Activated naive CD8-positive, alpha-beta T cell (primary cell): ENCODE results near the gene TPM3.
"Not testable (repeated sequence)": the region's sequence is repeated elsewhere in the genome, so short reads cannot be mapped to it uniquely, and the experiment has no call there.

Source experiments
- H3K27ac Mint-ChIP-seq: one replicate; pipeline ENCODE4 v1.8.0; 2021; ENCODE audit warnings: mixed read lengths
- H3K27me3 Mint-ChIP-seq: one replicate; pipeline ENCODE4 v1.8.0; 2021; ENCODE audit warnings: mixed read lengths
- H3K36me3 Mint-ChIP-seq: one replicate; pipeline ENCODE4 v1.8.0; 2021; ENCODE audit warnings: mixed read lengths
- H3K4me1 Mint-ChIP-seq: one replicate; pipeline ENCODE4 v1.8.0; 2021; ENCODE audit warnings: low read depth, mixed read lengths
- H3K4me3 Mint-ChIP-seq: one replicate; pipeline ENCODE4 v1.8.0; 2021; ENCODE audit warnings: mild to moderate bottlenecking, mixed read lengths
- H3K9me3 Mint-ChIP-seq: one replicate; pipeline ENCODE4 v1.8.0; 2021; ENCODE audit warnings: low read depth, mixed read lengths

The TPM3 gene

GRCh38 chr1:154191990-154192461 lies at the start of gene TPM3:
TSS of gene TPM3 (minus strand) at chr1:154192100. CDS start at chr1:154192018, 82 bp downstream.
- Mint-ChIP-seq H3K27me3 (no peaks in the 10 kb centered on the region), H3K27ac (no peak within 1 kb of the TSS), H3K36me3 (no peaks in the 10 kb centered on the region), H3K4me1 (no peaks in the 10 kb centered on the region), H3K4me3 (no peak within 1 kb of the TSS), H3K9me3 (no peaks in the 10 kb centered on the region)

GRCh38 chr1:154240294-154240833 lies 48.5 kb upstream of the TPM3 start:
- peaks cover 22% of the 10 kb centered on the region for H3K36me3 Mint-ChIP-seq
- no peak overlapping the region for H3K4me3 Mint-ChIP-seq
- H3K4me1 Mint-ChIP-seq: peaks cover 44% of the 10 kb centered on the region
- no peaks in the 10 kb centered on the region for H3K9me3 Mint-ChIP-seq
- no peaks in the 10 kb centered on the region for H3K27me3 Mint-ChIP-seq
- H3K27ac Mint-ChIP-seq: no peak overlapping the region

GRCh38 chr1:154239491-154239890 lies 47.6 kb upstream of the TPM3 start:
- Mint-ChIP-seq H3K27ac (peak overlapping the region; percentile 76), H3K9me3 (no peaks in the 10 kb centered on the region), H3K36me3 (peaks cover 22% of the 10 kb centered on the region), H3K4me1 (peaks cover 44% of the 10 kb centered on the region), H3K4me3 (no peak overlapping the region), H3K27me3 (no peaks in the 10 kb centered on the region)

- H3K9me3 Mint-ChIP-seq: no peaks in the 10 kb centered on the region
- peaks cover 45% of the 10 kb centered on the region for H3K4me1 Mint-ChIP-seq
- H3K4me3 Mint-ChIP-seq: no peak overlapping the region
- peaks cover 17% of the 10 kb centered on the region for H3K36me3 Mint-ChIP-seq
- H3K27ac Mint-ChIP-seq: peak overlapping the region; percentile 36
- H3K27me3 Mint-ChIP-seq: no peaks in the 10 kb centered on the region
Measured at GRCh38 chr1:154237880-154238506, 46.1 kb upstream of the TPM3 start.

DNA sequence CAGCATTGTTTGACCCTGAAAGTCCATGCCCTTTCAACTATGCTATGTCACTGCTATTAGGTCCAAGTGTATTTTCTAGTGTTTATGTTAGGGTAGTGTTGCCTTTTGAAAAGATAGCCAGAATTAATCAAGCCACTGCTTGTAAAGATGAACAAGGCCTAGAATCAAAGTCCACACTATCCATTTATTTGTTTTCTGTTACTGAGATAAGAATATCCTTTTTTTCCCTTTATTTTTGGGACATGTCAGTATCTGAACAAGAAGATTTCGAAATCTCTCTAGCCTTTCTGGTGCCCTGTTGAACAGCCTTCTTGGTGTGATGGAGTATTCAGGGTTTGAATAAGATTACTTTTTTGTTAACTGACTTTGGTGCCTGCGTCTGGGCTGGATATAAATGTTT lies 45.5 kb upstream of the TPM3 start:
- Mint-ChIP-seq H3K27me3 (no peaks in the 10 kb centered on the region), H3K36me3 (peaks cover 13% of the 10 kb centered on the region), H3K27ac (peak overlapping the region; percentile 47), H3K9me3 (no peaks in the 10 kb centered on the region), H3K4me3 (no peak overlapping the region), H3K4me1 (peaks cover 45% of the 10 kb centered on the region)

- no peaks in the 10 kb centered on the region for H3K27me3 Mint-ChIP-seq
- H3K4me1 Mint-ChIP-seq: peaks cover 40% of the 10 kb centered on the region
- peak overlapping the region; percentile 10 for H3K27ac Mint-ChIP-seq
- H3K9me3 Mint-ChIP-seq: no peaks in the 10 kb centered on the region
- no peak overlapping the region for H3K4me3 Mint-ChIP-seq
- peaks cover 10% of the 10 kb centered on the region for H3K36me3 Mint-ChIP-seq
Measured at GRCh38 chr1:154236855-154237254, 45.0 kb upstream of the TPM3 start.

DNA sequence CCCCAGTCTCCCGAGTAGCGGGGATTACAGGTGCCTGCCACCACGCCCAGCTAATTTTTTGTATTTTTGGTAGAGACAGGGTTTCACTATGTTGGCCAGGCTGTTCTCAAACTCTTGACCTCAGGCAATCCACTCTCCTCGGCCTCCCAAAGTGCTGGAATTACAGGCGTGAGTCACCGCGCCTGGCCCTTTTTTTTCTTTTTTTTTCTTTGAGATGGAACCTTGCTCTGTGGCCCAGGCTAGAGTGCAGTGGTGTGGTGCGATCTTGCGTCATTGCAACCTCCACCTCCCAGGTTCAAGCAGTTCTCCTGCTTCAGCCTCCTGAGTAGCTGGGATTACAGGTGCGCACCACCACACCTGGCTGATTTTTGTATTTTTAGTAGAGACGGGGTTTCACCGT lies 41.2 kb upstream of the TPM3 start:
- peaks cover 24% of the 10 kb centered on the region for H3K4me1 Mint-ChIP-seq
- H3K27me3 Mint-ChIP-seq, H3K36me3 Mint-ChIP-seq, H3K4me3 Mint-ChIP-seq, H3K9me3 Mint-ChIP-seq, H3K27ac Mint-ChIP-seq: not testable (repeated sequence)

- H3K27me3 Mint-ChIP-seq, H3K4me3 Mint-ChIP-seq, H3K27ac Mint-ChIP-seq, H3K36me3 Mint-ChIP-seq, H3K9me3 Mint-ChIP-seq: not testable (repeated sequence)
- H3K4me1 Mint-ChIP-seq: peaks cover 25% of the 10 kb centered on the region
Measured at GRCh38 chr1:154231112-154231511, 39.2 kb upstream of the TPM3 start.

DNA sequence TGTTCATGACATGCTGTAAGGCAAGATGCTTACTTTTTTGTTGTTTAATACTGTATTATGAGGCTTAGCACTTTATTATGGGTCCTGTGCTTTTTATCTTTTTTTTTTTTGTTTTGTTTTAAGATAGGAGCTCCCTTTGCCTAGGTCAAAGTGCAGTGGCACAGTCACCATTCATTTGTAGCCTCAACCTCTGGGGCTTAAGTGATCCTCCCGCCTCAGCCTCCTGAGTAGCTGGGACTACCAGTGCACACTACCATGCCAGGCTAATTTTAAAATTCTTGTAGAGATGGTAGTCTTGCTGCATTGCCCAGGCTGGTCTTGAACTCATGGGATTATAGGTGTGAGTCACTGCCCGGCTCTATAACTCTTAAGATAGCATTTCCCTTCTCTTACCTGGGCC lies 33.5 kb upstream of the TPM3 start:
- peaks cover 56% of the 10 kb centered on the region for H3K4me1 Mint-ChIP-seq
- no peaks in the 10 kb centered on the region for H3K27me3 Mint-ChIP-seq
- H3K27ac Mint-ChIP-seq: peak overlapping the region; percentile 54
- no peaks in the 10 kb centered on the region for H3K9me3 Mint-ChIP-seq
- peaks cover 9% of the 10 kb centered on the region for H3K36me3 Mint-ChIP-seq
- H3K4me3 Mint-ChIP-seq: no peak overlapping the region

DNA sequence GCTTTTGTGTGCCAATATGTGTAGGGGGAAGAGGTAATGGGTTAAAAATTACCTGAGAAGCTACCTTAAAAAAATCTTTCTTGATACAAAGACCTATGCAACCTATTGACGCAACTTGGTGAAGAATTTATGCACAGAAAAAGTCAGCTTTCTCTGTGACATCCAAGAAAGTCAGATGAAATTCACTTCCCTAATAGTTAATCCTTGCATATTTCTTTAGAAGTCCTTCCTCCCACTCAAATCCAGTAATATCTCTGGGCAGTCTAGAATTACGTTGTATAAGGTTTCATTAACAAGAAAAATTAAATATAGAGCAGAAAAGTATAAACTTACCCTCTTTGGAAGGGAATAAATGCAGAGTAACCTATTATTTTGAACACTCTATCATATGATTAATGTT lies 31.7 kb upstream of the TPM3 start:
- H3K27ac Mint-ChIP-seq: peak overlapping the region; percentile 95
- peaks cover 63% of the 10 kb centered on the region for H3K4me1 Mint-ChIP-seq
- peaks cover 19% of the 10 kb centered on the region for H3K36me3 Mint-ChIP-seq
- H3K4me3 Mint-ChIP-seq: peak overlapping the region; percentile 98
- H3K9me3 Mint-ChIP-seq: no peaks in the 10 kb centered on the region
- H3K27me3 Mint-ChIP-seq: no peaks in the 10 kb centered on the region

DNA sequence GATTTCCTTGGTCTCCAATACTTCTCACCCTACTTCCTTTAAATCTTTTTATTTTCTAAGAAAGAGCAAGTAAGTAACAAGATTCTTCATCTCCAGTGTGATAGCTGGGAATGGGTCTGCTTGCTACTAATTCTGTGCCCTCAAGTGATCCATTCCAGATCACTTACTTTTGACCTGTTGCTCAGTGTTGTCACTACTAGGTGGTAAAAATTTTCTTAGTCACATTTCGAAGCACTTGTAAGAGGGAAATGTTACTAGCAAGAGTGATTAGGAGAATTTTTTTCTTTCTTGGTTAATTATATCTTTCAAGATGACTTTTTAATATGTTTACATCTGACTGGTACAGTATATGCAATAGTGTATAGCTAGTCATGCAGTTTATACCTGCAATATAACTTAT lies 31.0 kb upstream of the TPM3 start:
- no peaks in the 10 kb centered on the region for H3K27me3 Mint-ChIP-seq
- peak overlapping the region; percentile 98 for H3K4me3 Mint-ChIP-seq
- H3K4me1 Mint-ChIP-seq: peaks cover 68% of the 10 kb centered on the region
- no peaks in the 10 kb centered on the region for H3K9me3 Mint-ChIP-seq
- H3K27ac Mint-ChIP-seq: peak overlapping the region; percentile 95
- peaks cover 23% of the 10 kb centered on the region for H3K36me3 Mint-ChIP-seq

DNA sequence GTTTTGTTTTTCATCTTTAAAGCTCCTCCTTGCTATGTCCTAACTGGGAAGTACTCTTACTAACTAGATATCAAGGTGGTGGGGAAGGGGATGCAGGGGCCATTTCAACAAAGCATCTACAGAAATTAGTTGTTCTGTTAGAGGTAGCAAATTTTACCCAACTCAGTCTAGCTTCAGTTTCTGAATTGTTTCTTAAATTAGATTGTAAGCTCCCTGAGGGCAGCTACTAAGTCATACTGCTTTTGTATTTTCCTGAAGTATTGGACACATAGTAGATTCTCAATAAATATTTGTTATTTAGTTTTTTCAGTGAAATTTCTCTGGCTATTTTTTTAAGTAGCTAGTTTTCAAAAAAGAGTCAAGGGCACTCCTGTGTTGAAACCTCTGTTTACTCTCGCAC lies 30.6 kb upstream of the TPM3 start:
- peaks cover 23% of the 10 kb centered on the region for H3K36me3 Mint-ChIP-seq
- peak overlapping the region; percentile 98 for H3K4me3 Mint-ChIP-seq
- peak overlapping the region; percentile 95 for H3K27ac Mint-ChIP-seq
- H3K27me3 Mint-ChIP-seq: no peaks in the 10 kb centered on the region
- H3K9me3 Mint-ChIP-seq: no peaks in the 10 kb centered on the region
- peaks cover 68% of the 10 kb centered on the region for H3K4me1 Mint-ChIP-seq

DNA sequence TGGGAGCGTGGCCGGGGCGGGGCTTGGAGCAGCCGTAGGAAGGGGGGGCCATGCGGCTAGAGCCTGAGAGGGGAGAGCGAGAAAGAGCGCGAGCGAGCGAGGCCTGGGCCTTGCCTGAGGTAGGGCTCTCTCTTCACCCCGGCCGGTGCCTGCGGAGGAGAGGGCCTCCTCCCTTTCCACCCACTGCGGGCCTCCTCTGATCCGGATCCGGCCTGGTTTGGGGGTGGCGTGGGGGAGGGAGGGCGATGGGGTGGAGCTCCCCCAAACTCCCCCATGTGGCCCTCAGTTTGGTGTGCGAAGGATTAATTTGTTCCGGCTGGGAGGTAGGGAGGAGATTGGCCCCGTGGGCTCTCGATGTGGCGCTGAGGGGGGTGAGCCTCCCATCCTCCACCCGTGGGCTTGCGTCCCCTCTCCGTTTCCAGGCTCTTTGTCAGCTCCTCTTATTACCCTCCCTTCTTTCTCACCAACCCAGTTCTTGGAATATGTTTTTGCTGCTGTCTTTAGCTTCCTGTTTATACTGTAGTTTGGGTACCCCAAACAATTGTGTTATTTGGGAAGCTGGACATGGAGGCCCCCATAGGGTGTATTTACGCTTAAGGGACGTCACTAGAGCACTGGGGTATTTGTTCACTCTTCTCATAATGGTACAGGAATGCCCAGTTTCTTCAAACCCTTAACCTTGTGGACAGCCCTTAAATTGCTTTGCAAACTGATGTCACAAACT lies 29.5 kb upstream of the TPM3 start:
- H3K4me1 Mint-ChIP-seq: peaks cover 67% of the 10 kb centered on the region
- peak overlapping the region; percentile 95 for H3K27ac Mint-ChIP-seq
- peak overlapping the region; percentile 98 for H3K4me3 Mint-ChIP-seq
- no peaks in the 10 kb centered on the region for H3K9me3 Mint-ChIP-seq
- H3K27me3 Mint-ChIP-seq: no peaks in the 10 kb centered on the region
- peaks cover 20% of the 10 kb centered on the region for H3K36me3 Mint-ChIP-seq

- Mint-ChIP-seq H3K9me3 (no peaks in the 10 kb centered on the region), H3K4me1 (peaks cover 65% of the 10 kb centered on the region), H3K36me3 (peaks cover 20% of the 10 kb centered on the region), H3K27ac (peak overlapping the region; percentile 99), H3K4me3 (peak overlapping the region; percentile 98), H3K27me3 (no peaks in the 10 kb centered on the region)
Measured at GRCh38 chr1:154220970-154221277, 29.0 kb upstream of the TPM3 start.

- peak within 1 kb of the TSS; percentile 99 for H3K27ac Mint-ChIP-seq
- no peaks in the 10 kb centered on the region for H3K27me3 Mint-ChIP-seq
- peaks cover 62% of the 10 kb centered on the region for H3K4me1 Mint-ChIP-seq
- H3K9me3 Mint-ChIP-seq: no peaks in the 10 kb centered on the region
- H3K4me3 Mint-ChIP-seq: peak within 1 kb of the TSS; percentile 98
- H3K36me3 Mint-ChIP-seq: peaks cover 20% of the 10 kb centered on the region
Measured at GRCh38 chr1:154220071-154220969, 28.4 kb upstream of the TPM3 start, which contains the start of gene UBAP2L. TSS of gene UBAP2L (plus strand) at chr1:154220955. CDS start at chr1:154225124, 4,169 bp downstream.
